Heart right ventricle (tissue), 16 donors: ENCODE results near the gene PRR5L. TPM values are rescaled to one million over a fixed set of nuclear protein-coding genes. Genes with fewer than 3 reads are reported as not detected.
A peak's percentile ranks its signal among the peaks of the same experiment; 100 is the strongest.

Experiments used
- ATAC-seq, 8 donors: fragments of 200-7000 bp; cut with Tn5 transposase; one replicate each; pipeline ENCODE4 v1.9.1; 2020; ENCODE audit warnings: mild to moderate bottlenecking in 8 of 8, moderate library complexity in 8 of 8, moderate number of reproducible peaks in 1 of 8
- DNase-seq, 2 donors: peaks; one replicate each; pipeline ENCODE4 v3.0.0-alpha.2; 2020
- H3K27ac ChIP-seq, 10 donors: fragments of 200-600 bp; sonication (generic) in 2 of 10; one replicate each; pipeline versions ENCODE4 v1.5.0 to v1.8.0; 2020 to 2022; ENCODE audit warnings: mild to moderate bottlenecking in 3 of 10
- H3K27me3 ChIP-seq, 7 donors: fragments of 200-600 bp; one replicate each; pipeline ENCODE4 v1.8.0; 2021 to 2022; ENCODE audit warnings: mild to moderate bottlenecking in 2 of 7
- H3K36me3 ChIP-seq, 9 donors: fragments of 200-600 bp; sonication (generic) in 1 of 9; one replicate each; pipeline versions ENCODE4 v1.5.0 to v1.8.0; 2020 to 2022; ENCODE audit warnings: mild to moderate bottlenecking in 2 of 9
- H3K4me1 ChIP-seq, 9 donors: fragments of 200-600 bp; sonication (generic) in 1 of 9; one replicate each; pipeline versions ENCODE4 v1.5.0 to v1.8.0; 2020 to 2022; ENCODE audit warnings: mild to moderate bottlenecking in 4 of 9
- H3K4me3 ChIP-seq, 10 donors: fragments of 200-600 bp; sonication (generic) in 2 of 10; one replicate each; pipeline versions ENCODE4 v1.5.0 to v1.8.0; 2020 to 2022; ENCODE audit warnings: mild to moderate bottlenecking in 7 of 10, moderate library complexity in 2 of 10
- H3K9me3 ChIP-seq, 11 donors: fragments of 200-600 bp in 10 of 11; sonication (generic) in 2 of 11; one replicate each; pipeline versions ENCODE4 v1.5.0 to v1.8.0; 2013 to 2022; ENCODE audit warnings: mild to moderate bottlenecking in 2 of 11, control low read depth in 1 of 11, moderate library complexity in 1 of 11
- CTCF ChIP-seq, 9 donors: fragments of 200-600 bp; sonication (generic) in 2 of 9; IDR thresholded peaks; one replicate each; pipeline versions ENCODE4 v1.5.0 to v1.8.0; 2021 to 2022; ENCODE audit warnings: antibody characterized with exemption in 9 of 9, mild to moderate bottlenecking in 5 of 9, moderate library complexity in 1 of 9
- WGBS, 2 donors: extraction: QIAGEN DNeasy Blood & Tissue Kit; methylation state at CpG; one replicate each; pipeline ENCODE4 v1.1.7; 2013; ENCODE audit warnings: inconsistent platforms in 1 of 2; 5-methylcytosine and 5-hydroxymethylcytosine counted together
- intact Hi-C, 10 donors: fragments of 100-400 bp; cut with DNase I; formaldehyde crosslinking; loops; one replicate each; pipeline versions ENCODE4 v1.11.1 to v1.14.2; 2022
- polyA plus RNA-seq, 2 donors: library from polyadenylated mRNA; stranded (reverse); fragments of 200-250 nt; gene quantifications; one replicate each; pipeline ENCODE4 v1.2.3, GENCODE V29; 2013
- total RNA-seq, 10 donors: library from RNA; stranded (reverse); fragmentation: NEBNext Ultra II Directional in 3 of 10; extraction: Animal tissue kit (Norgen Biotek cat#: 25700) in 3 of 10; gene quantifications; one replicate each; pipeline versions ENCODE4 v1.2.1 to v1.2.4, GENCODE V29; 2021 to 2023
- donor health status: Arrhythmogenic right ventricular cardiomyopathy.
- donor health status: ischemic (EF 13 %, LVEDD 7.1; RV severe dilation, severe dysfunction).
- donor health status: healthy with polysubstance abuse.
- donor health status: DM: no; HTN: yes; CAD: no.
- donor health status: DM: no; HTN: no; CAD: no.
- donor health status: ischemic (EF 25% LVEDD 6.9; RV normal size, moderate dysfunction).
- donor health status: ischemic (EF 25% LVEDD 5.7; RV mildly dilated, moderate dysfunction).
- donor health status: healthy.
- donor health status: DM: yes; HTN: yes; CAD: no.
- donor health status: Ischemic cardiomyopathy.
- donor health status: ischemic (EF 35%, LVEDD 5.7; RV mildly dilated, moderate dysfunction).
- donor health status: nonischemic (EF 11% LVEDD 7.7; RV severe dilation, severe dysfunction).
- donor health status: DM: yes; HTN: yes; CAD: no.
- donor health status: PGD.
- donor health status: ischemic (EF 29% LVEDD 5.4; RV normal size, mild dysfunction).
- donor health status: nonischemic (EF 23%, LVEDD 6.1; RV moderate dilation, normal function).

Gene PRR5L
- total and polyA plus RNA-seq, 12 donors: 0.80 to 10.7 (median 2.4) TPM

- 90 to 92% methylated on average over 7 of the region's 7 CpGs for WGBS, 2 donors
- H3K9me3 ChIP-seq: no peaks in the 10 kb centered on the region
- no peak for DNase-seq
- H3K36me3 ChIP-seq: peaks cover 0 to 13% (median 0%) of the 10 kb centered on the region in 9 donors
- no peak overlapping the region for H3K4me3 ChIP-seq
- no peak for TF ChIP-seq CTCF (IDR thresholded peaks at IDR 0.05)
- peak overlapping the region in 1 of 10 donors; percentile 14 for H3K27ac ChIP-seq
- intact Hi-C loops: no loop called here
- no peaks in the 10 kb centered on the region for H3K27me3 ChIP-seq
- no peak for ATAC-seq
- peaks cover 0 to 77% (median 0%) of the 10 kb centered on the region in 9 donors for H3K4me1 ChIP-seq
Measured at GRCh38 chr11:36388951-36389350, 92.9 kb downstream of the PRR5L start.

GRCh38 chr11:36389811-36390210 is 93.7 kb downstream of the PRR5L start:
- DNase-seq: no peak
- 95 to 96% methylated on average over 4 of the region's 4 CpGs for WGBS, 2 donors
- H3K4me1 ChIP-seq: peaks cover 0 to 81% (median 0%) of the 10 kb centered on the region in 9 donors
- ATAC-seq: no peak
- TF ChIP-seq CTCF (IDR thresholded peaks at IDR 0.05): no peak
- no peak overlapping the region for H3K4me3 ChIP-seq
- H3K9me3 ChIP-seq: no peaks in the 10 kb centered on the region
- intact Hi-C loops: no loop called here
- H3K27ac ChIP-seq: peak overlapping the region in 1 of 10 donors; percentile 60
- peaks cover 0 to 17% (median 0%) of the 10 kb centered on the region in 9 donors for H3K36me3 ChIP-seq
- no peaks in the 10 kb centered on the region for H3K27me3 ChIP-seq

GRCh38 chr11:36390963-36391471 is 94.9 kb downstream of the PRR5L start:
- H3K4me3 ChIP-seq: no peak overlapping the region
- ATAC-seq (peak in 7 of 8 donors; percentile 52 to 74 (median 56)), DNase-seq (no peak)
- no peak for TF ChIP-seq CTCF (IDR thresholded peaks at IDR 0.05)
- peaks cover 0 to 74% (median 0%) of the 10 kb centered on the region in 9 donors for H3K4me1 ChIP-seq
- H3K27ac ChIP-seq: peak overlapping the region in 1 of 10 donors; percentile 60
- 44 to 64% methylated on average over 3 to 4 of the region's 4 CpGs for WGBS, 2 donors
- no peaks in the 10 kb centered on the region for H3K27me3 ChIP-seq
- intact Hi-C loops: no loop called here
- H3K36me3 ChIP-seq: peaks cover 0 to 29% (median 0%) of the 10 kb centered on the region in 9 donors
- H3K9me3 ChIP-seq: no peaks in the 10 kb centered on the region

GRCh38 chr11:36392196-36392595 is 96.1 kb downstream of the PRR5L start:
- intact Hi-C loops: no loop called here
- Histone ChIP-seq H3K4me3 (no peak overlapping the region), H3K4me1 (peaks cover 0 to 63% (median 0%) of the 10 kb centered on the region in 9 donors), H3K27ac (peak overlapping the region in 1 of 10 donors; percentile 29), H3K36me3 (peaks cover 0 to 35% (median 0%) of the 10 kb centered on the region in 9 donors), H3K27me3 (no peaks in the 10 kb centered on the region), H3K9me3 (no peaks in the 10 kb centered on the region)
- TF ChIP-seq CTCF (IDR thresholded peaks at IDR 0.05): no peak
- no peak for DNase-seq
- 92 to 93% methylated on average over 2 of the region's 2 CpGs for WGBS, 2 donors
- no peak for ATAC-seq
